GM21447 (cell line): ENCODE results near the gene TCERG1L.
"Not testable (repeated sequence)": the region's sequence is repeated elsewhere in the genome, so short reads cannot be mapped to it uniquely, and the experiment has no call there.

Experiments
- ATAC-seq: cut with Tn5 transposase; IDR thresholded peaks from one replicate; pipeline ENCODE4 v1.9.1; 2021; ENCODE audit not compliant: unreplicated experiment

The TCERG1L gene

DNA sequence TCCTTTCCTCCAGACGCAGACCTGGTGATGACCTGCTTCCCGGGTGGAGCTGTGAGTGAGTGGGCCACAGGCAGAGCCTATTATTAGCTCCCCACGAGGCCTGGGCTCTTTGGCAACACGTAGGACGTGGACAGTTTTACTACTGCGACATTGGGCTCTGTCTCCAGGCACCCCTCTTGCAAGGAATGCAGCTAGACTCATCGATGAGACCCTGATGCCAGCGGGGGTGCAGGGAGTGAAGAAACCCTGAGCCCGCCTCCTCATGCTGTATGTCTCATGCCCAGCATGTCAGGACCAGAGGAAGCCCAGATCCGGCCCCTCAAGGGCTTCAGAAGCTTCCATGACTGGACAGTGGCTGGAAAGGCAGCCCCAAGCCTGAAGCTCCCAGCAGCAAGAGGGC, 161.9 kb downstream of the TCERG1L start:
- no peak for ATAC-seq

GRCh38 chr10:131149111-131149510, 162.4 kb downstream of the TCERG1L start:
- no peak for ATAC-seq

- no peak for ATAC-seq
These were observed 163.3 kb downstream of the TCERG1L start for GRCh38 chr10:131148270-131148669.

- ATAC-seq: no peak
These were observed 164.1 kb downstream of the TCERG1L start for GRCh38 chr10:131147301-131147975.

DNA sequence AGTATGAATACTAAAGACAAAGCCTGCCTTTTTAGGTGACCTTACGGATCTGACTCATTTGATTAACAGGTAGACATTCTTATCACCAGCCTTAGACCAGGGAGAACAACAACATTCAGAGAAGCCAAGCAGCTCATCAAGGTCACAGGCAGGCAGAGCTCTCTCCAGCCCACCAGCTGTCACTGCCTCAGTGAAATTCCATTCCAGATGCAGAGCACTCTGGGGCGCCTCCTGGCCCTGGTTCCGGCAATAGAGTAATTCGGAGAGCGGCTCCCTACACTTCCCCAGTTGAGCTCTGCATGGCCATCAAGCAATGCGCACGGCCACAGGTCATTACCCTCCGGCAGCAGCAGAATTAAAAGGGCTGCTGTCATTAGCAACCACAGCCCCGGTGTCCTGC, 164.7 kb downstream of the TCERG1L start:
- ATAC-seq: no peak

DNA sequence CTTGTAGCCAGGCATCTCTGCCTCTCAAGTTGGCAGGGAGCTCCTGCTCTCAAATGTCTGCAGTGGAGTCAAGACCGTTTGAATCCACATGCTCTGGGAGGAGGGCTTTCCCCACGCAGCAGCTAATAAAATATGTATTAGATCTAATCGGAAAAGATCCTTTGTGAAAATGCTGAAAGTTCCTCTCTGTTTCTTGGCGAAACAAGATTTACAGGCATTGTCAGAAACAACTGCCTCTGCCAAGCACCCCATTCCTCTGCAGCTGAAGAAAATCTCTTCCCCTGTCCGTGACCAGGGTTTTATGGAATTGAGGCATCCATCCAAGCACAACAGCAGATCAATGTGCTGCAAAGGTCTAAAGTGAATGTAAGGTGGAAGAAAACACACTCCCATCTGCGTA, 165.8 kb downstream of the TCERG1L start:
- no peak for ATAC-seq

GRCh38 chr10:131144711-131145375, 166.7 kb downstream of the TCERG1L start:
- ATAC-seq: no peak

DNA sequence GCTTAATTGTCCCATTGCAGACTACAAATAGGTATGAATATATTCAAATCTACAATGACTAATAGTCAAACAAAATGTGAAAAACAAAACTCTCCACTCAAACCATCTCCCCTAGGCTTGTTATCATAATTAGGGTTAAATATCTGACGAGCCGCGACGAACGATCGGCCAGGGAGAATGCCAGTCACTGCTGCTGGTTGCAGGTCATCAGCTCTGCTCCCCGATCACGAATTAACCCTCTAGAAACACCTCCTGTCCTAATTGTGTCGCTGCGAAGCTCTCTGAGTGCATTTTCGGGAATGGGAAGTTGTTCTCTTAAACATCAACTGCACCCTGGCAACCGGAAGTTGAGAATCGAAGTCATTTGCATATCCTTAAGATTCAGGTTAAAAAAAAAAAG, 167.3 kb downstream of the TCERG1L start:
- ATAC-seq: no peak

DNA sequence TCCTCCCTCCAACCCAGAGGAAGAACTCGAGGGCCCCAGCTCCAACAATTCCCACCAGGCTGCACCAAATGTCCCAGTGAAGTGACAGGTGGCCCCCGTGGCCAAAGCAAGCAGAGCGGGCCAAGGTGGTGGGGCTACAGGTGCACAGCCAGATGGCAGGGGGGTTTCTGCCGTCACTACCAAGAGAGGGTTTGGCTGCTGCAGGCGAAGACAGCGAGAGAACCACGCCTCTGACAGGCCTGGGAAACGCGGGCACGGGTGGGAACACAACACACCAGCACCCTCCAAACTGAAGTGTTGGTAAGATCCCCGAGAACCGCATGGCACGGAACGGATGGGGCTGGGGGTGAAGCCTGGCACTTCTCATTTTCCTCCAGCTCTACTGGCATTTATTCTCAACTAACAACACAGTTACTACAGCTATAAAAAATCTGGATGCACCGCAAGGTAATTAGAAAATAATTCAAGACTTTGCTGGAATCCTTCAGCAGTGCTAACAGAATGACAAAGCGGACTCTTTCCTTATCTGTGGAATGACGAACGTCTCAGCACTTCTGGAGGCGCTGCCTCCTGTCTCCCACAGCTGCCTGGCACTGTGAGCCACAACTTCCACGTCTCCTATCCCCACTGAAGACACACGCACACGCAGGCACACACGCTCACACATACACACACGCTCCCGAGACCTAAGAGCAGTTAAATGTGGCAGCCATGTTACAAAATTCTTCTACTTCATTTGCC, 167.9 kb downstream of the TCERG1L start:
- no peak for ATAC-seq

DNA sequence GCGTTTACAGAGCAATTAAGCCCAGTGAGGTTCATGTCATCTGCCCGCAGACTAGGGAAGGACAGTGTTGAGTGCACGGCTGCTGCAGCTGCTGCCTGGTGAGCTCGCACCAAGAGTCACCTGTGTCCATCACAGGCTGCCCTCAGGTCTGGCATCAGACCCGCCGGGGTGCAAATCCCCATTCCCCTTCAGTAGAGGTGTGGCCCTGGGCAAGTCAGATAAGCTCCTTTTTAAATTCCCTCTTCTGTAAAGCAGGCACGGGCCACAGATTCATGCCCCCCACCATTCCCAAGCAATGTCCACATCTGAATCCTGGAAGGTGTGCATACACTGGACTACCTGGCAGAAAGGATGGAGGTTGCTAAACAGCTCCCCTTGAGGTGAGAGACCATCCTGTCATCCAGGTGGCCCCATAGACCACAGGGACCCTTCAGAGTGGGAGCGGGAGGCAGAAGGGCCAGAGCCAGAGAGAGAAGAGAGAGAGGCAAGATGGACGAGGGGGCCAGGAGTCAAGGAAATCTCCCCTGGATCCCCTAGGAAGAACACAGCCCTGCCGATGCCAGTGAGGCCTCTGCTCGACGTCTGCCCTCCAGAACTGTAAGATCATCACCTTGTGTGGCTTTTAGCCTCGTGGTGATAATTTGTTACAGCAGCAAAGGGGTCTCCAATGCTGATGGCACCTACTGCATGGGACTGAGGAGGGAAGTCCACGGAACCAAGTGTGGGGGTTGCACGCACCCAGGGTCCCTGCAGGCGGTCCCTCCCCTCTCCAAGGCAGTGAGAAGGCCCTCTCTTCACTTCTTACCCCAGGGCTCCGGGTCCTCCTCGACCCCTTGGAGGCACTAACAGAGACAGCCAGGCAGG, 168.8 kb downstream of the TCERG1L start:
- ATAC-seq: no peak

DNA sequence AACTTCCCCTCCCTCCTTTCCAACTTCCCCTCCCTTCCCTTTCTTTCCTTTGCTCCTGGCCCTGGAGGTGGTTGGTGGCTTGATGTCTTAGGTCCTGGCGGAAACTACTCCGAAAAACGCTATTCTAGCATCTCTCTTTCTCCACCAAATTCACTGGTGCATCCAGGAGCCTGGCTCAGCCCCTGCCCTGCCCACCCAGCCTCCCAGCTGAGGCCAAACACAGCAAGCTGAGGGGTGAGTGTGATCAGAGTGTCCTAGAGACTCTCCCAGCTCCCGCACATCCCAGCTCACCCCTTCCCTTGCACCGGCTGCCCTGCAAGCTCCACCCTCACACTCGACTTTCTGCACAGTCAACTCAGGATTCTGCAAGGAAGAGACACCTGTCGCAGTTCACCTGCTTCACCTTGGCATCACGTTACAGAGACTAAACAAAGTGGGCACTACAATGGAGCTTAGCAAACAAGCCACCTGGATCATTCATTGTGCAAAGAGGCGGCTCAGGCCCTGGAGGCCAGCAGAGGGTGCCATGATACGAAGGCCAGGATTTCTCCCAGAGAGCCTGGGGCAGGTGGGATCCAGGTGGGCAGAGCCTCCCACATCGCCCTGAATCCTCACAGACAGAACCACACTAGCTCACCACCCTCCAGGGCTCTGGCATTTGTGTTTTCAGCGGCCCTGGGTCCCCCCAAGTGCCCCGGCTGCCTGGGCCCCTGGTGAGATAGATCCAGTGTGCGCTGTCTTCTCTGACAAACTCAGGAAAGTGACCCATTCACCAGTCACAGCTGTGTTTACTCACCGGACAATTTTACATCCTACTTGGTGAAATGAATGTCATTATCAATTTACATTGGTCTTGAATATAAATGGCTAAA, 169.6 kb downstream of the TCERG1L start:
- no peak for ATAC-seq

DNA sequence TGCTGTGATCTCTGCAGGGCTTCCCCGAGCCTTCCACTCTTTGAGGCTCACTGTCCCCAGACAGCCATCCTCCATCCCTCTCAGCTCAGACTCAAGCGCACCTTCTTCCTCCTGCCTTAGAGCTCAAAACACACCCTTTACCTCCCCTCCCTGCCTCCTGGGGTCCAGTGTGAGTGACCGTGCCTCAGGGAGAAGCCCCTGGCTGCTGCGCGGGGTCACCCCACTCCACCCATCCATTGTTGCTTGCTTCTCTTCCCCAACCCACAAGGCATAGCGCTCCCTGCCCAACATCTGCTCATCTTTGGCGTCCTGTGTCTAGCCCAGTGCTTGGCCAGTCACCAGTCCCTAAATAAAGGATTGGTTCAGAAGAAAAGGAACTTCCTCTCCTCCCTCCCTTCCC, 170.3 kb downstream of the TCERG1L start:
- no peak for ATAC-seq

DNA sequence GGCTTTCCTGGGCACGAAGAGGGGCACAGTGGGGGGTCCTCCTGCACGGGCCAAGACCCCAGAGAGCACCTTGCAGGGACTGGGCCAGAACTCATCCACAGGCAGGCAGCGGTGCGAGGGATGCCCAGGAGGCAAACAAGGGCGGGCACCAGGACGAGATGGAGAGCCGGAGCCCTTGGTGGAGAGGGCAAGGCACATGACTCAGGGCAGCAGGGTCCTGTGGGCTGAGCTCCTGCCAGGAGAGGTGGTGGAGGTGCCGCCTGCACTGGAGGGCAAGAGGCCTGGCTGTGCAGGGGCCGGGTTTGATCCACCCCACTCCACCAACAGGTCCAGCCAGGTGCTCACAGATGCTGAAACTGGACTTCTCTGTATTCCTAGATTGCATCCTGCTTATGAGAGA, 170.9 kb downstream of the TCERG1L start:
- no peak for ATAC-seq

DNA sequence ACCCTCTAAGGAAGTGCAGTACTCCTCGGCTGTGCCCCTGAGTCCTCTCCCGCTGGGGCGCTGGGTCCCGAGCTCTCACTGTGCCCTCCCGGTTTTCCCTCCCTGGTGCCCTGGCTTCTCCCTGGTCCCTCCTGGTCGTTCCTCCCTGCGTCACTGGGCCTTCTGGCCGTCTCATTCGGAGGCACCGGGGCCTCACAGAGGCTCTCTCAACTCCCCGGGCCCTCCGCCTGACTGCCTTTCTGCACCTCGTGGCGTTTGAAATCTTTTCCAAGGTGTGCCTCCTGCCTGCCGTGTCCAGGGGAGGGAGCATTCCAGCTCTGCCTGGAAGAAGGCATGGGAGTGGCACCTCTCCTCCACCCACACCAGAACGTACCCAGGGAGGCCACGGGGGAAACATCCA, 174.3 kb downstream of the TCERG1L start:
- no peak for ATAC-seq

DNA sequence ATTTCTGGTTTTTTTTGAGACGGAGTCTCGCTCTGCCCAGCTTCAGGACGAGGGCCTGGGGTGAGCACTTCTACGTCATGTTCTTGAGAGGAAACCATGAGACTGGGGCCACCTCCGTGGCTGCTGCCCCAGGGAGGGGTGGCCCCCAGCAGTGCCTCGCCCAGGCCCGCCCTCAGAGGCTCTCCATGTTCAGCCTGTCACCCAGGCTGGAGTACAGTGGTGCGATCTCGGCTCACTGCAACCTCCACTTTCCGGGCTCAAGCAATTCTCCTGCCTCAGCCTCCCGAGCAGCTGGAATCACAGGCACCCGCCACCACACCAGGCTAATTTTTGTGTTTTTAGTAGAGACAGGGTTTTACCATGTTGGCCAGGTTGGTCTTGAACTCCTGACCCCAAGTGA, 175.2 kb downstream of the TCERG1L start:
- ATAC-seq: not testable (repeated sequence)

- no peak for ATAC-seq
These were observed 175.8 kb downstream of the TCERG1L start for GRCh38 chr10:131135716-131136115.

DNA sequence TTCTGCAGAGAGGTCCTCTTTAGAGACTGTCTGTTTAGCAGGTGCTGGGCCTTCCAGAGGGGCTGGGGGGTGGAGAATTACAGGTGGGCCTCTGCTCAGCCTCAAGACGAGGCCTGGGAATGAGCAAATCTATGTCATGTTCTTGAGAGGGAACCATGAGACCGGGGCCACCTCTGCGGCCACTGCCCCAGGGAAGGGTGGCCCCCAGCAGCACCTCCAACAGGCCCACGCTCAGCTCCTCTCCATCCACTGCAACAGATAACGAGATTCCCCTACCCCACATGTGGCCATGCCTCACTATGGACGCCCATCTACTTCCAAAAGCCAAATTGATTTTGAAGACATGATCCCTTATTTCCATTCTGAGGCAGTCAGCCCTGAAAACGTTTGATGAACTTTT, 176.9 kb downstream of the TCERG1L start:
- no peak for ATAC-seq

DNA sequence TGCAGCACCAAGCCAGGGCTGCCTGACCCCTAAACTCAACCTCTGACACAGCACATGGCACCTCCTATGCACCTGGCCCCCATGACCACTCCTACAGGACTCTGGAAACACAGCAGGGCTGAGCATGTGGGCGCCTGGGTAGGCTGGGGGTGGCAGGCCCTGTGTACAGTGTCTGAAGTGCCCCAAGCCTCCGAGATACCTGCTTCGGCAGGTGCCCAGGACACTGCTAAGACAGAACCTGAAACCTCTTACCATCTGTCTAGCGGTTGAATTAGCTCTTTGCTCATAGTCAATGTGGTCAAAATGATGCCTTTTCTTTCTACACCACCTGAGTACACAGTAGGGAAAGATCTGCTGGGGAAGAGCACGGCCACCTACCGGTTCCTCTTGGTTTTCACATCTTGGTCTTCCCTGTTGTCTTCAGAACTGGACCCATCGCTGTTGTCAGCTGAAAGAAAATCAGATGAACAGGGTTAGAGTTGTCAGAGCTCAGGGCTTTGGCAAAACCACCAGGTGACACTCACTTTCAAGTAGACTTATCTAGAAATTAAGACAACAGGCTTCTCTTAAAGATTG, 177.4 kb downstream of the TCERG1L start:
- ATAC-seq: no peak

GRCh38 chr10:131132681-131133080, 178.8 kb downstream of the TCERG1L start:
- no peak for ATAC-seq
